HepG2 (cell line): ENCODE measurements around the gene SMIM30. TPM values are rescaled to one million over a fixed set of nuclear protein-coding genes. Genes with fewer than 3 reads are reported as not detected.

Experiments
- ATAC-seq: fragments of 200-7000 bp; cut with Tn5 transposase; 3 replicates; pipeline ENCODE4 v1.9.1; 2020; ENCODE audit warnings: mild to moderate bottlenecking, moderate library complexity
- BruUV-seq: library from RNA; stranded (reverse); fragments of 400-500 nt; replicated peaks from 2 replicates; lab custom pipeline; 2021; lab: Mats Ljungman, UMichigan
- CTCF ChIA-PET: fragments of 300-600 bp; formaldehyde crosslinking; extraction: SDS; loops from one replicate; lab custom pipeline; 2021; ENCODE audit warnings: low total read pairs, inconsistent platforms, low intra/inter-chr PET ratio; lab: Yijun Ruan, JAX
- POLR2A ChIA-PET: fragments of 350-600 bp; sonication (Branson Sonifier 250); formaldehyde crosslinking; loops from one replicate; lab custom pipeline; 2020; ENCODE audit warnings: antibody characterized with exemption, inconsistent platforms; lab: Yijun Ruan, JAX
- DNase-seq: peaks from one replicate; pipeline ENCODE4 v3.0.0-alpha.2; 2015; ENCODE audit warnings: low spot score
- FAIRE-seq: peaks from 3 replicates; lab custom pipeline; 2011; peaks lifted over from hg19 to GRCh38; lab: Jason Lieb, UNC
- H2AFZ ChIP-seq: one replicate; pipeline ENCODE4 v1.6.1; 2011; ENCODE audit warnings: low read length, inconsistent platforms
- H3K27ac ChIP-seq: fragments of 300-600 bp; 3 replicates; pipeline ENCODE4 v1.8.0; 2011; ENCODE audit warnings: mixed run types, mild to moderate bottlenecking, mixed read lengths, low read length, inconsistent platforms; ENCODE audit not compliant: insufficient read depth; ENCODE audit errors: extremely low read length
- H3K27me3 ChIP-seq, 2 experiments: fragments of 200-600 bp in 1 of 2; 2 replicates in 1 of 2; 3 replicates in 1 of 2; pipeline versions ENCODE4 v1.6.0 to v1.8.0; 2011; ENCODE audit warnings: low read length in 2 of 2, mild to moderate bottlenecking in 2 of 2, moderate library complexity in 2 of 2, inconsistent platforms in 1 of 2; ENCODE audit not compliant: insufficient read depth in 2 of 2, control insufficient read depth in 1 of 2
- H3K36me3 ChIP-seq, 2 experiments: fragments of 200-600 bp in 1 of 2; replicated peaks in 1 of 2; 2 replicates in 1 of 2; 3 replicates in 1 of 2; pipeline versions ENCODE4 v1.5.1 to v1.8.0; 2011; ENCODE audit warnings: low read length in 2 of 2, inconsistent platforms in 1 of 2; ENCODE audit not compliant: insufficient read depth in 2 of 2, control insufficient read depth in 1 of 2
- H3K4me1 ChIP-seq: 2 replicates; pipeline ENCODE4 v1.5.1; 2012; ENCODE audit warnings: low read length, inconsistent platforms; ENCODE audit not compliant: insufficient read depth
- H3K4me2 ChIP-seq: 2 replicates; pipeline ENCODE4 v1.6.0; 2011; ENCODE audit warnings: low read depth, low read length, inconsistent platforms
- H3K4me3 ChIP-seq, 3 experiments: fragments of 200-600 bp in 1 of 3; sonication (generic), shearing (Covaris generic) in 1 of 3; replicated peaks in 1 of 3; 2 replicates each; pipeline ENCODE4 v1.5.1; 2011 to 2016; ENCODE audit warnings: low read length in 3 of 3, inconsistent platforms in 2 of 3, low read depth in 2 of 3, mild to moderate bottlenecking in 2 of 3, control low read depth in 1 of 3, mixed read lengths in 1 of 3; ENCODE audit not compliant: insufficient read depth in 1 of 3
- H3K79me2 ChIP-seq: one replicate; pipeline ENCODE4 v1.6.1; 2011; ENCODE audit warnings: low read length, inconsistent platforms; ENCODE audit not compliant: insufficient read depth
- H3K9ac ChIP-seq: 2 replicates; pipeline ENCODE4 v1.6.0; 2011; ENCODE audit warnings: mild to moderate bottlenecking, low read depth, low read length, inconsistent platforms; ENCODE audit not compliant: insufficient read depth
- H3K9me3 ChIP-seq: 2 replicates; pipeline ENCODE4 v1.5.1; 2012; ENCODE audit warnings: mild to moderate bottlenecking, low read length
- H4K20me1 ChIP-seq: 2 replicates; pipeline ENCODE4 v1.6.0; 2011; ENCODE audit warnings: inconsistent platforms, mild to moderate bottlenecking, low read length, moderate library complexity; ENCODE audit not compliant: insufficient read depth
- ARID4A ChIP-seq: sonication (generic); formaldehyde crosslinking; IDR thresholded peaks from 2 replicates; pipeline ENCODE4 v1.5.0; 2020; ENCODE audit warnings: mild to moderate bottlenecking, missing genetic modification reagents, borderline replicate concordance
- CCDC6 ChIP-seq: sonication (generic); formaldehyde crosslinking; IDR thresholded peaks from 2 replicates; pipeline ENCODE4 v1.8.1; 2022; ENCODE audit warnings: mild to moderate bottlenecking, missing genetic modification reagents, moderate library complexity
- HBP1 ChIP-seq: IDR thresholded peaks from 2 replicates; pipeline ENCODE4 v1.6.1; 2016; ENCODE audit warnings: low read depth, control low read depth
- HOXA3 ChIP-seq: sonication (generic); formaldehyde crosslinking; IDR thresholded peaks from 2 replicates; pipeline ENCODE4 v1.5.0; 2020; ENCODE audit warnings: missing genetic modification reagents
- KDM1A ChIP-seq: IDR thresholded peaks from 2 replicates; pipeline ENCODE4 v1.6.1; 2016; ENCODE audit warnings: missing compliant biosample characterization
- MTF2 ChIP-seq: sonication (generic); formaldehyde crosslinking; IDR thresholded peaks from 2 replicates; pipeline ENCODE4 v1.5.0; 2020; ENCODE audit warnings: missing genetic modification reagents, borderline replicate concordance
- NAIF1 ChIP-seq: sonication (generic); formaldehyde crosslinking; IDR thresholded peaks from 2 replicates; pipeline ENCODE4 v1.5.0; 2020; ENCODE audit warnings: mild to moderate bottlenecking, missing genetic modification reagents, borderline replicate concordance
- PAF1 ChIP-seq: IDR thresholded peaks from 2 replicates; pipeline ENCODE4 v1.6.1; 2016; ENCODE audit warnings: missing genetic modification reagents, missing compliant biosample characterization
- SIX4 ChIP-seq: sonication (generic); formaldehyde crosslinking; IDR thresholded peaks from 2 replicates; pipeline ENCODE4 v1.4.0; 2020; ENCODE audit warnings: missing genetic modification reagents
- ZBTB3 ChIP-seq: sonication (generic); formaldehyde crosslinking; IDR thresholded peaks from 2 replicates; pipeline ENCODE4 v1.4.0; 2020; ENCODE audit warnings: low read depth, mild to moderate bottlenecking, moderate library complexity, missing genetic modification reagents, borderline replicate concordance
- ZBTB46 ChIP-seq: sonication (generic); formaldehyde crosslinking; IDR thresholded peaks from 2 replicates; pipeline ENCODE4 v1.4.0; 2020; ENCODE audit warnings: mild to moderate bottlenecking, missing genetic modification reagents, borderline replicate concordance
- ZNF124 ChIP-seq: sonication (generic); formaldehyde crosslinking; IDR thresholded peaks from 2 replicates; pipeline ENCODE4 v1.4.0; 2020; ENCODE audit warnings: missing genetic modification reagents
- ZNF274 ChIP-seq: sonication (generic); formaldehyde crosslinking; IDR thresholded peaks from 2 replicates; pipeline ENCODE4 v1.5.1; 2020; ENCODE audit warnings: mild to moderate bottlenecking, missing genetic modification reagents
- ZNF577 ChIP-seq: sonication (generic); formaldehyde crosslinking; IDR thresholded peaks from 2 replicates; pipeline ENCODE4 v1.4.0; 2020; ENCODE audit warnings: mild to moderate bottlenecking, low read depth, missing genetic modification reagents, borderline replicate concordance
- ZNF75D ChIP-seq: sonication (generic); formaldehyde crosslinking; IDR thresholded peaks from 2 replicates; pipeline ENCODE4 v1.8.1; 2023; ENCODE audit warnings: missing genetic modification reagents, mild to moderate bottlenecking, borderline replicate concordance
- WGBS: methylation state at CpG from one replicate; pipeline ENCODE4 v1.1.6; 2017; ENCODE audit warnings: low lambda C conversion rate; 5-methylcytosine and 5-hydroxymethylcytosine counted together
- in situ Hi-C: cut with HindIII; loops from 2 replicates; pipeline ENCODE4 v1.10.0; 2017; ENCODE audit warnings: low pct_unique_long_range_greater_than_20kb; ENCODE audit not compliant: extremely low pct_ligation_motif_present
- intact Hi-C: fragments of 100-400 bp; cut with micrococcal nuclease; formaldehyde crosslinking; loops from one replicate; pipeline ENCODE4 v1.10.0; 2022; ENCODE audit not compliant: unreplicated experiment
- polyA plus RNA-seq, 8 experiments: library from polyadenylated mRNA; depleted of rRNA in 3 of 8; stranded (reverse) in 7 of 8; unstranded in 1 of 8; fragments of >200 nt; fragmentation: Illumina TruSeq in 4 of 8; extraction: Trizol in 4 of 8; gene quantifications; 2 replicates each; pipeline versions ENCODE4 v1.2.1 to v1.2.3, GENCODE V29; 2011 to 2016; ENCODE audit warnings: low read depth in 4 of 8, missing spikeins in 1 of 8, mixed read lengths in 1 of 8; ENCODE audit not compliant: insufficient read depth in 1 of 8
- total RNA-seq, 5 experiments: library from RNA; depleted of rRNA; stranded (reverse); fragments of >200 nt; fragmentation: Illumina TruSeq; extraction: Trizol; gene quantifications; 2 replicates each; pipeline ENCODE4 v1.2.3, GENCODE V29; 2016; ENCODE audit warnings: low read depth in 1 of 5

The SMIM30 gene
- total and polyA plus RNA-seq, 2 of the 13 experiments (the other 11 are each of a cell fraction or from before 2014, with no cell fraction given), result 23.5 to 25.2 TPM

- H3K36me3 ChIP-seq, result no peaks in the 10 kb centered on the region
- no peaks in the 10 kb centered on the region for H3K79me2 ChIP-seq
- no peaks in the 10 kb centered on the region for H4K20me1 ChIP-seq
- H2AFZ ChIP-seq, result no peak overlapping the region
- no peak overlapping the region for H3K4me2 ChIP-seq
- CTCF ChIA-PET, result no interaction called here
- POLR2A ChIA-PET, result no interaction called here
- H3K27me3 ChIP-seq, result peaks cover 1 to 15% of the 10 kb centered on the region in 2 experiments; a peak in 4 of 5 replicates
- no peak overlapping the region for H3K9ac ChIP-seq
- no peak for ATAC-seq
- no TSS peak for BruUV-seq
- no peak for DNase-seq
- H3K27ac ChIP-seq, result no peak overlapping the region
- no peaks in the 10 kb centered on the region for H3K4me1 ChIP-seq
- intact Hi-C loops, result no loop called here
- in situ Hi-C loops, result no loop called here
- no peaks in the 10 kb centered on the region for H3K9me3 ChIP-seq
- H3K4me3 ChIP-seq, result no peak overlapping the region
- FAIRE-seq, result no peak
- WGBS, result 7% methylated on average over 10 of the region's 10 CpGs
- no peak for TF ChIP-seq MTF2
- TF ChIP-seq PAF1 (CRISPR knock-in tag), result no peak
- no peak for TF ChIP-seq ZNF274 (CRISPR knock-in tag)
- no peak for TF ChIP-seq ZBTB46
- TF ChIP-seq CCDC6 (CRISPR knock-in tag), result no peak
- no peak for TF ChIP-seq ZNF124
- TF ChIP-seq ZBTB3 (CRISPR knock-in tag), result no peak
- TF ChIP-seq ZNF75D, result no peak
- no peak for TF ChIP-seq NAIF1 (CRISPR knock-in tag)
- no peak for TF ChIP-seq ARID4A (CRISPR knock-in tag)
- no peak for TF ChIP-seq HBP1 (CRISPR knock-in tag)
- no peak for TF ChIP-seq ZNF577 (CRISPR knock-in tag)
- no peak for TF ChIP-seq KDM1A (CRISPR knock-in tag)
- no peak for TF ChIP-seq HOXA3 (CRISPR knock-in tag)
- no peak for TF ChIP-seq SIX4 (CRISPR knock-in tag)
Observed at GRCh38 chr7:113083816-113084495, 34.4 kb downstream of the SMIM30 start.
